CMK (cell line): ENCODE results near the gene BNIP2.

Experiments used
- DNase-seq: peaks from one replicate; pipeline ENCODE4 v3.0.0-alpha.2; 2010; ENCODE audit warnings: low read depth

The BNIP2 gene

GRCh38 chr15:59632714-59633113, 56.4 kb downstream of the BNIP2 start:
- no peak for DNase-seq

- no peak for DNase-seq
These were observed 66.8 kb downstream of the BNIP2 start for GRCh38 chr15:59622289-59622688.

- DNase-seq = no peak
These were observed 70.7 kb downstream of the BNIP2 start for GRCh38 chr15:59618406-59618805.

GRCh38 chr15:59616379-59616778, 72.7 kb downstream of the BNIP2 start:
- no peak for DNase-seq

- no peak for DNase-seq
These were observed 73.5 kb downstream of the BNIP2 start for GRCh38 chr15:59615661-59616060.

GRCh38 chr15:59614153-59614552, 75.0 kb downstream of the BNIP2 start:
- no peak for DNase-seq

- DNase-seq = no peak
These were observed 77.6 kb downstream of the BNIP2 start, which contains the start of gene GCNT3 for GRCh38 chr15:59611276-59612260. GCNT3 (plus strand) TSS chr15:59611783; CDS start chr15:59618239, 6,456 bp downstream.

- no peak for DNase-seq
These were observed 79.1 kb downstream of the BNIP2 start for GRCh38 chr15:59609730-59610712.
